Adrenal gland (tissue), 12 donors: ENCODE results near the gene PRKCQ. TPM values are rescaled to one million over a fixed set of nuclear protein-coding genes. Genes with fewer than 3 reads are reported as not detected.

Experiments used
- DNase-seq, 7 donors: peaks; one replicate each; pipeline ENCODE4 v3.0.0-alpha.2; 2019 to 2020
- H3K27ac ChIP-seq, 5 donors: fragments of 200-600 bp; sonication (generic) in 4 of 5; 1 replicate in 3 of 5; 2 replicates in 2 of 5; pipeline versions ENCODE4 v1.5.1 to v1.8.0; 2016 to 2020; ENCODE audit warnings: mild to moderate bottlenecking in 1 of 5
- H3K27me3 ChIP-seq: fragments of 200-600 bp; 2 replicates; pipeline ENCODE4 v1.8.0; 2021
- H3K36me3 ChIP-seq, 2 donors: fragments of 200-600 bp; replicated peaks in 1 of 2; 1 replicate in 1 of 2; 2 replicates in 1 of 2; pipeline versions ENCODE4 v1.5.1 to v1.8.0; 2018 to 2022
- H3K4me1 ChIP-seq, 2 donors: fragments of 200-600 bp; replicated peaks in 1 of 2; 1 replicate in 1 of 2; 2 replicates in 1 of 2; pipeline versions ENCODE4 v1.5.1 to v1.8.0; 2018 to 2021
- H3K4me3 ChIP-seq, 4 donors: fragments of 200-600 bp; sonication (generic) in 3 of 4; one replicate each; pipeline ENCODE4 v1.5.1; 2016 to 2018
- H3K9me3 ChIP-seq, 3 donors: fragments of 200-600 bp; sonication (generic) in 1 of 3; replicated peaks in 1 of 3; 1 replicate in 2 of 3; 2 replicates in 1 of 3; pipeline versions ENCODE4 v1.5.1 to v1.8.0; 2016 to 2021
- POLR2A ChIP-seq, 2 donors: fragments of 450-650 bp; IDR thresholded peaks; one replicate each; pipeline ENCODE4 v1.6.1; 2017; ENCODE audit warnings: antibody characterized with exemption in 2 of 2, mild to moderate bottlenecking in 2 of 2, moderate library complexity in 1 of 2
- WGBS, 4 donors: extraction: QIAGEN DNeasy Blood & Tissue Kit in 2 of 4; methylation state at CpG; one replicate each; pipeline versions ENCODE4 v1.1.5 to v1.1.7; 2013 to 2017; 5-methylcytosine and 5-hydroxymethylcytosine counted together
- intact Hi-C, 2 donors: fragments of 100-400 bp; cut with DNase I; formaldehyde crosslinking; loops; one replicate each; pipeline versions ENCODE4 v1.14.1 to v1.15.0; 2022 to 2023
- polyA plus RNA-seq, 3 donors: library from polyadenylated mRNA; stranded (reverse); fragments of 200-250 nt in 2 of 3; fragments of 350-450 nt in 1 of 3; fragmentation: Illumina TruSeq in 1 of 3; extraction: RNeasy Lipid Tissue Mini Kit (QIAGEN cat#74804) in 1 of 3; gene quantifications; one replicate each; pipeline ENCODE4 v1.2.3, GENCODE V29; 2013 to 2014
- total RNA-seq, 9 donors: library from RNA; depleted of rRNA in 4 of 9; stranded (reverse); fragments of >200 nt in 4 of 9; fragments of 120-200 nt in 1 of 9; fragmentation: NEBNext Ultra II Directional in 1 of 9; extraction: Animal tissue kit (Norgen Biotek cat#: 25700) in 1 of 9; gene quantifications; one replicate each; pipeline versions ENCODE4 v1.1.0 to v1.2.4, GENCODE V29; 2013 to 2023
- TF ChIP-seq, protein P1 (sequence below), 6 experiments: fragments of 450-650 bp in 4 of 6; fragments of 200-600 bp in 2 of 6; sonication (generic) in 1 of 6; IDR thresholded peaks; 1 replicate in 5 of 6; 2 replicates in 1 of 6; pipeline versions ENCODE4 v1.5.1 to v1.8.0; 2016 to 2021; ENCODE audit warnings: antibody characterized with exemption in 6 of 6, mild to moderate bottlenecking in 2 of 6, moderate library complexity in 1 of 6
- donor health status: healthy with polysubstance abuse.
- donor health status: Bipolar disorder and iron deficiency.
- donor health status: DM: yes; HTN: yes; CAD: no.
- donor health status: DM: no; HTN: no; CAD: no.
- donor health status: DM: no; HTN: no; CAD: no.
- donor health status: DM: yes; HTN: yes; CAD: no.

The PRKCQ gene
- total and polyA plus RNA-seq, 12 donors: 0.39 to 1.6 (median 0.68) TPM

DNA sequence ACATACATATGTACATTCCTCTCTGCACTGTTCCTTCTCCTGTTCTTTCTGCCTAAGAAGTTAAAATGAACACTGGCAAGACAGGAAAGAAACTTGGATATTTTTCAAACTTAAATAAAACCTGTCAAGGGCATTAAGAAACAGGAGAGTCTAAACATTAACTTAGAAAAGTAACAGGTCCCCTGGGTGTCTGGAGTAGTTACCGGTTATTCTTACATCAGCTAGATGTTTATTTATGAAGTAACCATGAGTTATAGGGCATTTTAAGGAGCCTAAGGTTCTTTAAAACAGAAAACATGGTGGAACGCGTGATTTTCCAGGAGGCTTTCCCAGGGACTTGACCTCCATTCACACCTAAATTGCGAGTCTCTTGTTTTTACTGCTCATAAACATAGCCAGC is 148.2 kb downstream of the PRKCQ start:
- H3K27me3 ChIP-seq: no peaks in the 10 kb centered on the region
- H3K36me3 ChIP-seq: no peaks in the 10 kb centered on the region
- H3K4me3 ChIP-seq: no peak overlapping the region
- no peaks in the 10 kb centered on the region for H3K9me3 ChIP-seq
- H3K27ac ChIP-seq: no peak overlapping the region
- intact Hi-C loops: no loop called here
- 46 to 59% (median 48%) methylated on average over 4 of the region's 4 CpGs for WGBS, 4 donors
- no peak for DNase-seq
- TF ChIP-seq, protein P1, sequence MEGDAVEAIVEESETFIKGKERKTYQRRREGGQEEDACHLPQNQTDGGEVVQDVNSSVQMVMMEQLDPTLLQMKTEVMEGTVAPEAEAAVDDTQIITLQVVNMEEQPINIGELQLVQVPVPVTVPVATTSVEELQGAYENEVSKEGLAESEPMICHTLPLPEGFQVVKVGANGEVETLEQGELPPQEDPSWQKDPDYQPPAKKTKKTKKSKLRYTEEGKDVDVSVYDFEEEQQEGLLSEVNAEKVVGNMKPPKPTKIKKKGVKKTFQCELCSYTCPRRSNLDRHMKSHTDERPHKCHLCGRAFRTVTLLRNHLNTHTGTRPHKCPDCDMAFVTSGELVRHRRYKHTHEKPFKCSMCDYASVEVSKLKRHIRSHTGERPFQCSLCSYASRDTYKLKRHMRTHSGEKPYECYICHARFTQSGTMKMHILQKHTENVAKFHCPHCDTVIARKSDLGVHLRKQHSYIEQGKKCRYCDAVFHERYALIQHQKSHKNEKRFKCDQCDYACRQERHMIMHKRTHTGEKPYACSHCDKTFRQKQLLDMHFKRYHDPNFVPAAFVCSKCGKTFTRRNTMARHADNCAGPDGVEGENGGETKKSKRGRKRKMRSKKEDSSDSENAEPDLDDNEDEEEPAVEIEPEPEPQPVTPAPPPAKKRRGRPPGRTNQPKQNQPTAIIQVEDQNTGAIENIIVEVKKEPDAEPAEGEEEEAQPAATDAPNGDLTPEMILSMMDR (IDR thresholded peaks at IDR 0.05): no peak
- no peak for TF ChIP-seq POLR2A (IDR thresholded peaks at IDR 0.05)
- H3K4me1 ChIP-seq: no peaks in the 10 kb centered on the region

DNA sequence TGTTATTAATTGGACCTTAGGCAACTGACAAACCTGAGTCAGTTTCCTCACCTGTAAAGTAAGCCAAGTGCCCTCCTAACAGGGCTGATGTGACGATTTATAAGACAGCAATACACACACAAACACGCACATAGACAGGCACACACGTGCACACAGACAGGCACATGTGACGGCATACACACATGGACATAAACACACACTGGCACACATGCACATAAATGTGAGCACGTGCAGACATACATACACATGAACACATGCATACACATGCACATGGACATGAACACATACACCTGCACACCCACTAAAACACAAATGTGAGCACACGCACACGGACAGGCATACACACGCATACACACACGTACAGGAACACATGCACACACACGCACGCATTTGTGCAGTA is 148.9 kb downstream of the PRKCQ start:
- H3K27me3 ChIP-seq: no peaks in the 10 kb centered on the region
- TF ChIP-seq, protein P1 (IDR thresholded peaks at IDR 0.05): no peak
- 87 to 93% (median 89%) methylated on average over 11 of the region's 11 CpGs for WGBS, 4 donors
- no peaks in the 10 kb centered on the region for H3K4me1 ChIP-seq
- H3K4me3 ChIP-seq: no peak overlapping the region
- no peak for DNase-seq
- no peak overlapping the region for H3K27ac ChIP-seq
- H3K9me3 ChIP-seq: no peaks in the 10 kb centered on the region
- intact Hi-C loops: no loop called here
- no peaks in the 10 kb centered on the region for H3K36me3 ChIP-seq

GRCh38 chr10:6430423-6430980 is 149.6 kb downstream of the PRKCQ start:
- Histone ChIP-seq H3K27me3 (no peaks in the 10 kb centered on the region), H3K36me3 (no peaks in the 10 kb centered on the region)

GRCh38 chr10:6427357-6427959 is 152.6 kb downstream of the PRKCQ start:
- TF ChIP-seq, protein P1 (IDR thresholded peaks at IDR 0.05): no peak
- no peak for TF ChIP-seq POLR2A (IDR thresholded peaks at IDR 0.05)
- intact Hi-C loops: loop anchor here in 1 of 2 donors (10.0 kb wide), 1 partner anchor 237 kb away; no protein-coding TSS in a partner anchor
- Histone ChIP-seq H3K4me3 (no peak overlapping the region), H3K27me3 (no peaks in the 10 kb centered on the region), H3K9me3 (no peaks in the 10 kb centered on the region), H3K27ac (no peak overlapping the region), H3K4me1 (no peaks in the 10 kb centered on the region), H3K36me3 (no peaks in the 10 kb centered on the region)
- DNase-seq: no peak
- 80 to 89% (median 88%) methylated on average over 10 of the region's 10 CpGs for WGBS, 4 donors

More at GRCh38 chr10:6430423-6430980, 149.6 kb downstream of the PRKCQ start:
- H3K9me3 ChIP-seq: no peaks in the 10 kb centered on the region
- TF ChIP-seq POLR2A (IDR thresholded peaks at IDR 0.05): no peak
- TF ChIP-seq, protein P1 (IDR thresholded peaks at IDR 0.05): no peak
- no peak overlapping the region for H3K27ac ChIP-seq
- WGBS, 4 donors: 89 to 96% (median 91%) methylated on average over 18 to 21 of the region's 21 CpGs
- intact Hi-C loops: no loop called here
- no peaks in the 10 kb centered on the region for H3K4me1 ChIP-seq
- no peak overlapping the region for H3K4me3 ChIP-seq
- no peak for DNase-seq
